PFSK-1 (cell line): Measurements from ENCODE around the gene ZBTB39.

ENCODE experiments used
- POLR2AphosphoS5 ChIP-seq: IDR thresholded peaks from 2 replicates; pipeline ENCODE4 v1.6.1; 2012; ENCODE audit warnings: low read depth, mild to moderate bottlenecking, control low read depth, low read length, moderate library complexity
- REST ChIP-seq, 2 experiments: IDR thresholded peaks; 2 replicates each; pipeline versions ENCODE4 v1.6.1 to v1.8.0; 2011 to 2012; ENCODE audit warnings: low read depth in 2 of 2, low read length in 2 of 2, control low read depth in 1 of 2, inconsistent platforms in 1 of 2, mild to moderate bottlenecking in 1 of 2, moderate library complexity in 1 of 2; ENCODE audit not compliant: insufficient read depth in 1 of 2
- SIN3A ChIP-seq: IDR thresholded peaks from 2 replicates; pipeline ENCODE4 v1.6.1; 2012; ENCODE audit warnings: mild to moderate bottlenecking, low read length, moderate library complexity, borderline replicate concordance; ENCODE audit not compliant: insufficient read depth
- TAF1 ChIP-seq: IDR thresholded peaks from 2 replicates; pipeline ENCODE4 v1.6.1; 2012; ENCODE audit warnings: low read length, control low read depth, borderline replicate concordance; ENCODE audit not compliant: insufficient read depth

- TF ChIP-seq SIN3A (no peak), POLR2AphosphoS5 (no peak), REST (IDR thresholded peaks at IDR 0.05; ENCODE audit: insufficient read depth in 1 of 2, low read depth in 2 of 2, low read length in 2 of 2) (no peak), TAF1 (no peak)
Measured at GRCh38 chr12:56954057-56954957, 52.0 kb downstream of the ZBTB39 start.
